GM12878 (cell line): ENCODE data around the gene ERN1. TPM values are rescaled to one million over a fixed set of nuclear protein-coding genes. Genes with fewer than 3 reads are reported as not detected.
A peak's percentile ranks its signal among the peaks of the same experiment; 100 is the strongest.

ENCODE experiments used
- ASH2L ChIP-seq: fragments of 300-600, 200-600 bp; sonication (generic); IDR thresholded peaks from 2 replicates; pipeline ENCODE4 v1.6.1; 2017; ENCODE audit warnings: low read depth, mild to moderate bottlenecking, borderline replicate concordance
- ATF7 ChIP-seq: fragments of 450-650 bp; IDR thresholded peaks from 2 replicates; pipeline ENCODE4 v1.6.1; 2016; ENCODE audit warnings: low read depth, mild to moderate bottlenecking
- BACH1 ChIP-seq: fragments of 450-650 bp; IDR thresholded peaks from 2 replicates; pipeline ENCODE4 v1.6.1; 2017; ENCODE audit warnings: mild to moderate bottlenecking, borderline replicate concordance
- CBFB ChIP-seq: IDR thresholded peaks from 2 replicates; pipeline ENCODE4 v1.6.1; 2016; ENCODE audit warnings: antibody characterized with exemption, low read depth
- CREB1 ChIP-seq: IDR thresholded peaks from 2 replicates; pipeline ENCODE4 v1.6.1; 2012; ENCODE audit warnings: low read depth, mild to moderate bottlenecking, inconsistent platforms
- EED ChIP-seq: sonication (generic); IDR thresholded peaks from 2 replicates; pipeline ENCODE4 v1.6.1; 2016; ENCODE audit warnings: antibody characterized with exemption, low read depth
- EP300 ChIP-seq, 2 experiments: fragments of 150-350 bp in 1 of 2; IDR thresholded peaks; 2 replicates each; pipeline ENCODE4 v1.6.1; 2011 to 2012; ENCODE audit warnings: low read depth in 2 of 2, low read length in 2 of 2, borderline replicate concordance in 1 of 2, improper control_type of control experiment in 1 of 2, inconsistent platforms in 1 of 2; ENCODE audit not compliant: control insufficient read depth in 1 of 2
- HDAC2 ChIP-seq: fragments of 200-600 bp; sonication (generic); IDR thresholded peaks from 2 replicates; pipeline ENCODE4 v1.6.1; 2017
- HDAC6 ChIP-seq: fragments of 200-600 bp; sonication (generic); IDR thresholded peaks from one replicate; pipeline ENCODE4 v1.8.0; 2017; ENCODE audit warnings: antibody characterized with exemption; ENCODE audit not compliant: unreplicated experiment
- JUNB ChIP-seq: IDR thresholded peaks from 2 replicates; pipeline ENCODE4 v1.6.1; 2016; ENCODE audit warnings: antibody characterized with exemption, mild to moderate bottlenecking
- KLF5 ChIP-seq: fragments of 450-650 bp; IDR thresholded peaks from 2 replicates; pipeline ENCODE4 v1.6.1; 2014; ENCODE audit warnings: mild to moderate bottlenecking; ENCODE audit not compliant: partially characterized antibody
- MEF2A ChIP-seq: IDR thresholded peaks from 2 replicates; pipeline ENCODE4 v1.6.1; 2011; ENCODE audit warnings: low read depth, mild to moderate bottlenecking, low read length, moderate library complexity; ENCODE audit not compliant: insufficient read depth
- NR2C1 ChIP-seq: fragments of 450-650 bp; IDR thresholded peaks from 2 replicates; pipeline ENCODE4 v1.6.1; 2017; ENCODE audit warnings: antibody characterized with exemption, mild to moderate bottlenecking, moderate library complexity
- NR2F1 ChIP-seq: fragments of 450-650 bp; conservative IDR thresholded peaks from 2 replicates; pipeline ENCODE4 v1.6.1; 2017; ENCODE audit warnings: mild to moderate bottlenecking
- PAX5 ChIP-seq: IDR thresholded peaks from 2 replicates; pipeline ENCODE4 v1.6.1; 2011; ENCODE audit warnings: low read depth, low read length, borderline replicate concordance
- PKNOX1 ChIP-seq: fragments of 450-650 bp; IDR thresholded peaks from 2 replicates; pipeline ENCODE4 v1.6.1; 2016; ENCODE audit warnings: mild to moderate bottlenecking
- POLR2A ChIP-seq: IDR thresholded peaks from 2 replicates; pipeline ENCODE4 v1.6.1; 2011; ENCODE audit warnings: low read depth, mild to moderate bottlenecking, low read length
- SIN3A ChIP-seq: IDR thresholded peaks from 2 replicates; pipeline ENCODE4 v1.6.1; 2012; ENCODE audit warnings: low read depth, low read length, improper control_type of control experiment
- SIX5 ChIP-seq: IDR thresholded peaks from 2 replicates; pipeline ENCODE4 v1.6.1; 2011; ENCODE audit warnings: mild to moderate bottlenecking, low read depth, low read length, moderate library complexity; ENCODE audit not compliant: severe bottlenecking
- SP1 ChIP-seq: IDR thresholded peaks from one replicate; pipeline ENCODE4 v1.6.1; 2011; ENCODE audit warnings: low read depth, low read length
- SPI1 ChIP-seq: IDR thresholded peaks from 2 replicates; pipeline ENCODE4 v1.6.1; 2011; ENCODE audit warnings: low read depth, mild to moderate bottlenecking, low read length, moderate library complexity, borderline replicate concordance; ENCODE audit not compliant: insufficient read depth
- TBL1XR1 ChIP-seq: IDR thresholded peaks from 2 replicates; pipeline ENCODE4 v1.6.1; 2012; ENCODE audit warnings: low read depth, low read length, improper control_type of control experiment
- ZBTB11 ChIP-seq: fragments of 450-650 bp; formaldehyde crosslinking; IDR thresholded peaks from 2 replicates; pipeline ENCODE4 v1.5.0; 2022; ENCODE audit warnings: mild to moderate bottlenecking, missing genetic modification characterization
- ZNF274 ChIP-seq: IDR thresholded peaks from one replicate; pipeline ENCODE4 v1.8.0; 2011; ENCODE audit not compliant: insufficient read length, insufficient read depth
- ZNF622 ChIP-seq: fragments of 450-650 bp; IDR thresholded peaks from 2 replicates; pipeline ENCODE4 v1.6.1; 2017; ENCODE audit warnings: mild to moderate bottlenecking, inconsistent platforms
- ZSCAN29 ChIP-seq: fragments of 450-650 bp; IDR thresholded peaks from 2 replicates; pipeline ENCODE4 v1.6.1; 2017; ENCODE audit warnings: mild to moderate bottlenecking, moderate library complexity
- polyA plus RNA-seq, 11 experiments: library from polyadenylated mRNA; depleted of rRNA in 4 of 11; unstranded in 6 of 11; stranded (reverse) in 5 of 11; fragments of >200 nt; fragmentation: Nextera tagmentation in 4 of 11; fragmentation: Illumina TruSeq in 1 of 11; extraction: Ambion mirVana in 4 of 11; extraction: Trizol in 1 of 11; gene quantifications; 1 replicate in 1 of 11; 2 replicates in 10 of 11; pipeline versions ENCODE4 v1.2.1 to v1.2.3, GENCODE V29; 2011 to 2016; ENCODE audit warnings: inconsistent platforms in 2 of 11, missing spikeins in 2 of 11, low read depth in 1 of 11
- total RNA-seq, 4 experiments: library from RNA; depleted of rRNA in 3 of 4; stranded (reverse); fragments of >200 nt in 3 of 4; fragmentation: Illumina TruSeq in 1 of 4; extraction: Trizol in 1 of 4; gene quantifications; 2 replicates each; pipeline versions ENCODE4 v1.2.1 to v1.2.3, GENCODE V29; 2013 to 2021
- TF ChIP-seq, protein P1 (sequence below): IDR thresholded peaks from 2 replicates; pipeline ENCODE4 v1.6.1; 2011; ENCODE audit warnings: borderline replicate concordance, low read depth, mild to moderate bottlenecking, moderate library complexity, mixed read lengths, low read length; ENCODE audit not compliant: insufficient read depth; ENCODE audit errors: extremely low read length
- TF ChIP-seq, protein P2 (sequence below): IDR thresholded peaks from 2 replicates; pipeline ENCODE4 v1.6.1; 2011; ENCODE audit warnings: mild to moderate bottlenecking, low read depth, low read length, moderate library complexity; ENCODE audit not compliant: insufficient replicate concordance

ERN1 gene
- total and polyA plus RNA-seq, 10 of the 15 experiments (the other 5 are each of a cell fraction or from before 2014, with no cell fraction given): 2.6 to 19.2 (median 7.6) TPM

- no peak for TF ChIP-seq ZBTB11 (CRISPR knock-in tag)
- TF ChIP-seq POLR2A: no peak
- TF ChIP-seq, protein P1, sequence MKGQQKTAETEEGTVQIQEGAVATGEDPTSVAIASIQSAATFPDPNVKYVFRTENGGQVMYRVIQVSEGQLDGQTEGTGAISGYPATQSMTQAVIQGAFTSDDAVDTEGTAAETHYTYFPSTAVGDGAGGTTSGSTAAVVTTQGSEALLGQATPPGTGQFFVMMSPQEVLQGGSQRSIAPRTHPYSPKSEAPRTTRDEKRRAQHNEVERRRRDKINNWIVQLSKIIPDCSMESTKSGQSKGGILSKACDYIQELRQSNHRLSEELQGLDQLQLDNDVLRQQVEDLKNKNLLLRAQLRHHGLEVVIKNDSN: no peak
- no peak for TF ChIP-seq KLF5
- no peak for TF ChIP-seq JUNB
- TF ChIP-seq ZNF274: no peak
- TF ChIP-seq TBL1XR1: no peak
- no peak for TF ChIP-seq CBFB
- no peak for TF ChIP-seq CREB1
- no peak for TF ChIP-seq HDAC6
- TF ChIP-seq, protein P2, sequence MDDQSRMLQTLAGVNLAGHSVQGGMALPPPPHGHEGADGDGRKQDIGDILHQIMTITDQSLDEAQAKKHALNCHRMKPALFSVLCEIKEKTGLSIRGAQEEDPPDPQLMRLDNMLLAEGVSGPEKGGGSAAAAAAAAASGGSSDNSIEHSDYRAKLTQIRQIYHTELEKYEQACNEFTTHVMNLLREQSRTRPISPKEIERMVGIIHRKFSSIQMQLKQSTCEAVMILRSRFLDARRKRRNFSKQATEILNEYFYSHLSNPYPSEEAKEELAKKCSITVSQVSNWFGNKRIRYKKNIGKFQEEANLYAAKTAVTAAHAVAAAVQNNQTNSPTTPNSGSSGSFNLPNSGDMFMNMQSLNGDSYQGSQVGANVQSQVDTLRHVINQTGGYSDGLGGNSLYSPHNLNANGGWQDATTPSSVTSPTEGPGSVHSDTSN: no peak
- TF ChIP-seq SIN3A: no peak
- TF ChIP-seq SPI1: peak; percentile 77
- no peak for TF ChIP-seq MEF2A
- no peak for TF ChIP-seq ASH2L
- TF ChIP-seq NR2F1: peak; percentile 82
- peak in 1 of 2 experiments; percentile 26; a peak in 1 of 4 replicates for TF ChIP-seq EP300 (IDR thresholded peaks at IDR 0.05; ENCODE audit: borderline replicate concordance in 1 of 2, control insufficient read depth in 1 of 2, low read depth in 2 of 2, low read length in 2 of 2)
- no peak for TF ChIP-seq SIX5
- no peak for TF ChIP-seq PKNOX1
- TF ChIP-seq ZSCAN29: no peak
- TF ChIP-seq PAX5: no peak
- TF ChIP-seq HDAC2: no peak
- no peak for TF ChIP-seq NR2C1
- TF ChIP-seq ZNF622: no peak
- TF ChIP-seq ATF7: peak; percentile 26; the same call in 1 of the 2 replicates
- TF ChIP-seq SP1: no peak
- no peak for TF ChIP-seq BACH1
- TF ChIP-seq EED: peak; percentile 46; the same call in 1 of the 2 replicates
Measured at GRCh38 chr17:64063088-64063487, 66.9 kb downstream of the ERN1 start (continued).
